ENCODE measurements around the gene MAP2K1. TPM values are rescaled to one million over a fixed set of nuclear protein-coding genes. Genes with fewer than 3 reads are reported as not detected.
"Not testable (repeated sequence)": the region's sequence is repeated elsewhere in the genome, so short reads cannot be mapped to it uniquely, and the experiment has no call there.

Gene MAP2K1
- total RNA-seq, 1 donor from 2014 or later: 42.0 TPM

DNA sequence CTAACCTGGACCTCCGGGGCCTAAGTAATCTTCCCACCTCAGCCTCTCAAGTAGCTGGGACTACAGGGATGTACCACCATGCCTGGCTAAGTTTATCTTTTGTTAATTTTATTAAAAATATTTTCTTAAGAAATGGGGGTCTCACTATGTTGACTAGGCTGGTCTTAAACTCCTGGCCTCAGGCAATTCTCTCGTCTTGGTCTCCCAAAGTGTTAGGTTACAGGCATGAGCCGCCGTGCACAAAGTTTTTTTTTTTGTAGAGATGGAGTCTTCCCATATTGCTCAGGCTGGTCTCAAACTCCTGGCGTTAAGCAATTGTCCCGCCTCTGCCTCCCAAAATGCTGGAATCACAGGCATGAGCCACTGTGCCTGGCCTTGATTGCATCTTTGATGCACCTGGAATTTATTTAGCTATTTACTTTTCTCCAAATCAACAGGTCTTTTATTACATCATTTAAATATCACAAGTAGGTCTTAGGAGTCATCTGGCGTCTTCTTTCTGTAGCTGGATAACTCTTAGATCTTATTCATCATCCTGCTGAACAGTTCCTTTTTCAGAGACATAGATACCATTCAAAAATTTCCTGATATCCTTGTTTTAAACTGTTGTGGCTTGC is 7.8 kb upstream of the MAP2K1 start:
- no peak overlapping the region for H3K4me3 Mint-ChIP-seq
- TF ChIP-seq, protein P1, sequence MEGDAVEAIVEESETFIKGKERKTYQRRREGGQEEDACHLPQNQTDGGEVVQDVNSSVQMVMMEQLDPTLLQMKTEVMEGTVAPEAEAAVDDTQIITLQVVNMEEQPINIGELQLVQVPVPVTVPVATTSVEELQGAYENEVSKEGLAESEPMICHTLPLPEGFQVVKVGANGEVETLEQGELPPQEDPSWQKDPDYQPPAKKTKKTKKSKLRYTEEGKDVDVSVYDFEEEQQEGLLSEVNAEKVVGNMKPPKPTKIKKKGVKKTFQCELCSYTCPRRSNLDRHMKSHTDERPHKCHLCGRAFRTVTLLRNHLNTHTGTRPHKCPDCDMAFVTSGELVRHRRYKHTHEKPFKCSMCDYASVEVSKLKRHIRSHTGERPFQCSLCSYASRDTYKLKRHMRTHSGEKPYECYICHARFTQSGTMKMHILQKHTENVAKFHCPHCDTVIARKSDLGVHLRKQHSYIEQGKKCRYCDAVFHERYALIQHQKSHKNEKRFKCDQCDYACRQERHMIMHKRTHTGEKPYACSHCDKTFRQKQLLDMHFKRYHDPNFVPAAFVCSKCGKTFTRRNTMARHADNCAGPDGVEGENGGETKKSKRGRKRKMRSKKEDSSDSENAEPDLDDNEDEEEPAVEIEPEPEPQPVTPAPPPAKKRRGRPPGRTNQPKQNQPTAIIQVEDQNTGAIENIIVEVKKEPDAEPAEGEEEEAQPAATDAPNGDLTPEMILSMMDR (IDR thresholded peaks at IDR 0.05): no peak
- H3K4me1 Mint-ChIP-seq: no peaks in the 10 kb centered on the region
- intact Hi-C loops (cut with micrococcal nuclease): no loop called here
- ChIA-PET CTCF (interaction anchor here (1.0 kb wide), 1 partner anchor 9 kb away, joined by 3 read pairs; no protein-coding TSS in a partner anchor), POLR2A (no interaction called here)
- ATAC-seq (ENCODE audit: low read depth) (no peak), DNase-seq (no peak)
- H3K9me3 Mint-ChIP-seq: peaks cover 2% of the 10 kb centered on the region
- H3K27me3 Mint-ChIP-seq: no peaks in the 10 kb centered on the region
- no peaks in the 10 kb centered on the region for H3K36me3 Mint-ChIP-seq (ENCODE audit: low read depth)
- H3K27ac Mint-ChIP-seq: no peak overlapping the region

DNA sequence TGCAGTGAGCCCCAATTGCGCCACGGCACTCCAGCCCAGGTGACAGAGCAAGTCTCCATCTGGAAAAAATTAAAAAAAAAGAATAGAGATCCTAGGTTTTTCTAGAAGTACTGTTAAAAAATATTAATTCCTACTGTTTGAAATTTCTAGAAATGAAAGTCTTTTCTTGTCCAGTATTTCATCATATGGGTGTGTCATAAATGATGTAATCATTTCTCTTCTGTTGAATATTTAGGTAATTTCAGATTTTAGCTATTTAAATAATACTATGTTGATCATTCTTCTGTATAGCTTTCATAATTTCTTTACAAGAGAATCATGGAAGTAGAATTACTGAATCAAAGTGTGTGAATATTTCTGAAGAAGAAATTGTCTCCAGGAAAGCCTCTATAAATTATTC is 5.3 kb upstream of the MAP2K1 start:
- H3K27ac Mint-ChIP-seq; H3K27me3 Mint-ChIP-seq; H3K4me3 Mint-ChIP-seq; CTCF ChIA-PET; DNase-seq; ATAC-seq (ENCODE audit: low read depth); H3K9me3 Mint-ChIP-seq; intact Hi-C loops (cut with micrococcal nuclease); H3K36me3 Mint-ChIP-seq (ENCODE audit: low read depth); H3K4me1 Mint-ChIP-seq: not testable (repeated sequence)
- POLR2A ChIA-PET: interaction anchor here (0.6 kb wide), 1 partner anchor 24 kb away, joined by 8 read pairs; no protein-coding TSS in a partner anchor

DNA sequence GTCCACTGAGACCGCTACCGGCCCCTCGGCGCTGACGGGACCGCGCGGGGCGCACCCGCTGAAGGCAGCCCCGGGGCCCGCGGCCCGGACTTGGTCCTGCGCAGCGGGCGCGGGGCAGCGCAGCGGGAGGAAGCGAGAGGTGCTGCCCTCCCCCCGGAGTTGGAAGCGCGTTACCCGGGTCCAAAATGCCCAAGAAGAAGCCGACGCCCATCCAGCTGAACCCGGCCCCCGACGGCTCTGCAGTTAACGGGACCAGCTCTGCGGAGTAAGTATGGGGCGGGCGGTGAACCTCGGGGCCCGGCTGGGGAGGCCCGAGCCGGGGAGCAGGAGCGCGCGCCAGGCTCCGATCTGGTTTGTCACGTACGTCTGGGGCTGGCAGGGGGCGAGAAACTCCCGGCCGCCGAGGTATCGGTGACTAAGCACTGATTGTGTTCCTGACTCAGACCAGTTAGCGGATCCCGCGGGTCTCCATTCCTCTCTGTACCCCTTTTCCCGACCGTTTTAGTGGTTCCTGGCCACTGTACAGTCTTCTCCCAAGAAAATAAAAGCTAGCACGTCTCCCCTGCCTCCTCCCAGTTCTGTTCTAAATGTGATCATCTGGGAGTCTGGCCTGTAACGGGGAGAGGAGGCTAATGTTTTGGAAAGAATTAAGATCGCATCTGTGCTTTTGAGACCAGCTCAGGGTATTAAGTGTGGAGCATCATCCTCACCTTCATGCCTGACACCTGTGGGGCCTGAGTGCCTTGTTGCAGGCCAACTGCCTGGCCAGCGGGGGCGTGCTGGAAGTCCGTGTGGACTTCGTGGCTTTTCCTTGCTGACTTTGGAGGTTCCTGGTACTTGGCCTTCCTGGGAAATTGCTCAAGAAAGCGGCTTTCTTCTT is 691 bp downstream of the MAP2K1 start:
- ChIA-PET CTCF (interaction anchor here (0.6 to 5.1 kb wide), 6 partner anchors 14 to 723 kb away, joined by 3 to 67 read pairs (median 4); partner anchors contain the start of gene SNAPC5), POLR2A (interaction anchor here (0.6 to 4.5 kb wide), 13 partner anchors 14 to 779 kb away, joined by 3 to 48 read pairs (median 4); partner anchors contain the start of genes INTS14, RPL4, SNAPC5 and TIPIN)
- TF ChIP-seq, protein P1 (IDR thresholded peaks at IDR 0.05): no peak
- intact Hi-C loops (cut with micrococcal nuclease): loop anchor here (2.0 kb wide), 1 partner anchor 41 kb away; no protein-coding TSS in a partner anchor
- Mint-ChIP-seq H3K4me1 (peaks cover 53% of the 10 kb centered on the region), H3K4me3 (peak overlapping the region; percentile 86), H3K9me3 (no peaks in the 10 kb centered on the region), H3K27ac (peak overlapping the region; percentile 67), H3K36me3 (ENCODE audit: low read depth) (peaks cover 6% of the 10 kb centered on the region), H3K27me3 (no peaks in the 10 kb centered on the region)
- ATAC-seq (ENCODE audit: low read depth) (peak; percentile 29), DNase-seq (peak; percentile 61)

DNA sequence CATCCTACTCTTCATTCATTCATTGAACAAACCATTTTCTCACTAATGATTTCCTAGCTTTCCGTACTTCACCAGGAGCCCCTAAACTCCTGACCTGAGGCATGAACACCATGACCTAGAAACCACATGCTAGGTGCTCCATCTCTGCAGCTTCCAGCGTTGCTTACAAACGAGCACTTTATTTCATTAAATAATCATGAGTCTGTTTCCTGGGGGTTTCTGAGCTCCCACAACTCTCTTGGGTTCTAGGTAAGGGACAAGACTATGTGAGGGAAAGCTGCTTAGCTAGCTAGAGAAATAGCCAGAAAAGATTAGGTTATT is 1.3 kb downstream of the MAP2K1 start:
- DNase-seq (no peak), ATAC-seq (ENCODE audit: low read depth) (no peak)
- no peaks in the 10 kb centered on the region for H3K9me3 Mint-ChIP-seq
- H3K4me1 Mint-ChIP-seq: peaks cover 56% of the 10 kb centered on the region
- H3K36me3 Mint-ChIP-seq (ENCODE audit: low read depth): peaks cover 8% of the 10 kb centered on the region
- TF ChIP-seq, protein P1 (IDR thresholded peaks at IDR 0.05): no peak
- ChIA-PET POLR2A (interaction anchor here (0.6 to 4.5 kb wide), 7 partner anchors 14 to 780 kb away, joined by 3 to 48 read pairs (median 21); partner anchors contain the start of genes RPL4, SNAPC5, TIPIN and ZWILCH), CTCF (interaction anchor here (0.8 to 5.1 kb wide), 2 partner anchors 101 to 110 kb away, joined by 4 to 67 read pairs; partner anchors contain the start of gene SNAPC5)
- intact Hi-C loops (cut with micrococcal nuclease): no loop called here
- peak overlapping the region; percentile 67 for H3K27ac Mint-ChIP-seq
- no peaks in the 10 kb centered on the region for H3K27me3 Mint-ChIP-seq
- peak overlapping the region; percentile 86 for H3K4me3 Mint-ChIP-seq

DNA sequence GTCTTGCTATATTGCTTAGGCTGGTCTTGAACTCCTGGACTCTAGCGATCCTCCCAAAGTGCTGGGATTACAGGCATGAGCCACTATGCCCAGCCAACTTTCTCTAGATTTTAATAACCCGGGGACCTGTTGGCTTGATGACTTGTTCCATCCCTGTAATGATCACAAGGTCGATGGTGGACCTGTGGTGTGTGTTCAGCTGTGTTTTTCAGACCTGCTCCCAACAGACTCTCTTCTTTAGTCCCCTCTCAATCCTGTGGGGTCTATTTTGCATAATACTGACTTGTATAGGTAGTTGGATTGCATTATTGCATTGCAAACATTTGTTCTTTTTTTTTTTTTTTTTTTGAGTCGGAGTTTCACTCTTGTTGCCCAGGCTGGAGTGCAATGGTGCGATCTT is 1.9 kb downstream of the MAP2K1 start:
- H3K36me3 Mint-ChIP-seq (ENCODE audit: low read depth): peaks cover 11% of the 10 kb centered on the region
- intact Hi-C loops (cut with micrococcal nuclease): no loop called here
- peaks cover 59% of the 10 kb centered on the region for H3K4me1 Mint-ChIP-seq

More for the DNA sequence above, 1.9 kb downstream of the MAP2K1 start:
- CTCF ChIA-PET: interaction anchor here (5.1 kb wide), 1 partner anchor 110 kb away, joined by 67 read pairs; the partner anchor contains the start of gene SNAPC5
- Mint-ChIP-seq H3K4me3 (peak overlapping the region; percentile 44), H3K9me3 (no peaks in the 10 kb centered on the region), H3K27me3 (no peaks in the 10 kb centered on the region), H3K27ac (no peak overlapping the region)
- TF ChIP-seq, protein P1 (IDR thresholded peaks at IDR 0.05): no peak
- POLR2A ChIA-PET: interaction anchor here (0.7 to 3.8 kb wide), 7 partner anchors 13 to 116 kb away, joined by 4 to 24 read pairs (median 10); partner anchors contain the start of genes RPL4, SNAPC5, TIPIN and ZWILCH
- no peak for DNase-seq
- ATAC-seq (ENCODE audit: low read depth): no peak

All from activated B cell treated with CpG ODN at 0.5 μM for 24 hours (primary cell).